H1 (cell line): ENCODE measurements around the gene SLCO4A1. TPM values are rescaled to one million over a fixed set of nuclear protein-coding genes. Genes with fewer than 3 reads are reported as not detected.

Source experiments
- CHD1 ChIP-seq: IDR thresholded peaks from 2 replicates; pipeline ENCODE4 v1.6.1; 2012; ENCODE audit warnings: low read depth, low read length, improper control_type of control experiment
- CREB1 ChIP-seq: IDR thresholded peaks from 2 replicates; pipeline ENCODE4 v1.6.1; 2012; ENCODE audit warnings: inconsistent platforms
- GABPA ChIP-seq: IDR thresholded peaks from 2 replicates; pipeline ENCODE4 v1.6.1; 2011; ENCODE audit warnings: mild to moderate bottlenecking, low read length, moderate library complexity, borderline replicate concordance; ENCODE audit not compliant: insufficient read depth
- KDM1A ChIP-seq: fragments of 200-600, 300-600 bp; sonication (generic); IDR thresholded peaks from 2 replicates; pipeline ENCODE4 v1.7.1; 2016; ENCODE audit warnings: mild to moderate bottlenecking, low read length, borderline replicate concordance
- RAD21 ChIP-seq, 2 experiments: IDR thresholded peaks in 1 of 2; conservative IDR thresholded peaks in 1 of 2; 2 replicates each; pipeline ENCODE4 v1.6.1; 2011; ENCODE audit warnings: low read depth in 2 of 2, low read length in 2 of 2, improper control_type of control experiment in 1 of 2, inconsistent platforms in 1 of 2, mild to moderate bottlenecking in 1 of 2, moderate library complexity in 1 of 2
- RXRA ChIP-seq: IDR thresholded peaks from 2 replicates; pipeline ENCODE4 v1.6.1; 2011; ENCODE audit warnings: low read depth, mild to moderate bottlenecking, low read length, moderate library complexity; ENCODE audit not compliant: insufficient read depth
- SRF ChIP-seq: IDR thresholded peaks from 2 replicates; pipeline ENCODE4 v1.6.1; 2011; ENCODE audit warnings: mild to moderate bottlenecking, low read depth, low read length, moderate library complexity
- polyA plus RNA-seq, 7 experiments: library from polyadenylated mRNA; depleted of rRNA in 3 of 7; stranded (reverse) in 5 of 7; unstranded in 2 of 7; fragments of >200 nt in 5 of 7; fragments of 200-250 nt in 2 of 7; gene quantifications; 1 replicate in 5 of 7; 2 replicates in 1 of 7; 4 replicates in 1 of 7; pipeline versions ENCODE4 v1.2.1 to v1.2.3, GENCODE V29; 2011 to 2013; ENCODE audit warnings: missing spikeins in 2 of 7, mixed read lengths in 2 of 7
- total RNA-seq: library from RNA; stranded (reverse); fragmentation: NEBNext Ultra II Directional; extraction: Animal tissue kit (Norgen Biotek cat#: 25700); gene quantifications from 2 replicates; pipeline ENCODE4 v1.2.1, GENCODE V29; 2021

Gene SLCO4A1
- total and polyA plus RNA-seq, 2 of the 8 experiments (the other 6 are each of a cell fraction or from before 2014, with no cell fraction given): 10.5 to 18.5 TPM

- TF ChIP-seq RAD21 (IDR thresholded peaks at IDR 0.05 in 1 of 2, conservative IDR thresholded peaks at IDR 0.05 in 1 of 2; ENCODE audit: low read depth in 2 of 2, low read length in 2 of 2) (peak; percentile 93 to 96), KDM1A (no peak), SRF (no peak), GABPA (peak; percentile 55; the same call in 1 of the 2 replicates), RXRA (0 out of 2 replicates have a peak, but pooled peaks have one; percentile 31), CREB1 (no peak), CHD1 (no peak)
Observed at GRCh38 chr20:62616728-62617621, 25.3 kb upstream of the SLCO4A1 start (continued).
